Astrocyte (in vitro differentiated cells and primary cell): ENCODE measurements around the gene UBL4A. TPM values are rescaled to one million over a fixed set of nuclear protein-coding genes. Genes with fewer than 3 reads are reported as not detected.

ENCODE experiments used
- DNase-seq: peaks from one replicate; pipeline ENCODE4 v3.0.0-alpha.2; 2010; ENCODE audit warnings: low read depth
- FAIRE-seq: peaks from 2 replicates; lab custom pipeline; 2011; peaks lifted over from hg19 to GRCh38; lab: Jason Lieb, UNC
- H2AFZ ChIP-seq: 2 replicates; pipeline ENCODE4 v1.6.0; 2012; ENCODE audit warnings: low read depth, low read length, inconsistent platforms
- H3K27ac ChIP-seq: 2 replicates; pipeline ENCODE4 v1.5.1; 2011; ENCODE audit warnings: low read depth, low read length, inconsistent platforms
- H3K27me3 ChIP-seq: 2 replicates; pipeline ENCODE4 v1.6.0; 2011; ENCODE audit warnings: low read length, inconsistent platforms; ENCODE audit not compliant: insufficient read depth
- H3K36me3 ChIP-seq: 2 replicates; pipeline ENCODE4 v1.5.1; 2011; ENCODE audit warnings: low read length, inconsistent platforms; ENCODE audit not compliant: insufficient read depth
- H3K4me1 ChIP-seq: 2 replicates; pipeline ENCODE4 v1.5.1; 2011; ENCODE audit warnings: low read length, inconsistent platforms; ENCODE audit not compliant: insufficient read depth
- H3K4me2 ChIP-seq: 2 replicates; pipeline ENCODE4 v1.6.0; 2012; ENCODE audit warnings: low read length, inconsistent platforms
- H3K4me3 ChIP-seq: 2 replicates; pipeline ENCODE4 v1.5.1; 2011; ENCODE audit warnings: low read depth, mild to moderate bottlenecking, low read length, inconsistent platforms; ENCODE audit not compliant: insufficient read depth
- H3K79me2 ChIP-seq: 2 replicates; pipeline ENCODE4 v1.6.0; 2012; ENCODE audit warnings: mild to moderate bottlenecking, low read length, inconsistent platforms; ENCODE audit not compliant: insufficient read depth
- H3K9ac ChIP-seq: 2 replicates; pipeline ENCODE4 v1.6.0; 2012; ENCODE audit warnings: mild to moderate bottlenecking, low read length, inconsistent platforms
- H3K9me3 ChIP-seq: 2 replicates; pipeline ENCODE4 v1.5.1; 2012; ENCODE audit warnings: low read depth, mild to moderate bottlenecking, low read length, inconsistent platforms; ENCODE audit not compliant: insufficient read depth
- H4K20me1 ChIP-seq: 2 replicates; pipeline ENCODE4 v1.6.0; 2012; ENCODE audit warnings: low read length, inconsistent platforms; ENCODE audit not compliant: insufficient read depth
- H3K27ac Mint-ChIP-seq: one replicate; pipeline ENCODE4 v1.8.0; 2021; ENCODE audit warnings: mild to moderate bottlenecking, mixed read lengths; ENCODE audit not compliant: unreplicated experiment
- H3K27me3 Mint-ChIP-seq: one replicate; pipeline ENCODE4 v1.8.0; 2021; ENCODE audit warnings: low read depth, mixed read lengths; ENCODE audit not compliant: unreplicated experiment
- H3K36me3 Mint-ChIP-seq: one replicate; pipeline ENCODE4 v1.8.0; 2021; ENCODE audit warnings: low read depth, mixed read lengths; ENCODE audit not compliant: unreplicated experiment
- H3K4me1 Mint-ChIP-seq: one replicate; pipeline ENCODE4 v1.8.0; 2021; ENCODE audit warnings: low read depth, mixed read lengths; ENCODE audit not compliant: unreplicated experiment
- H3K4me3 Mint-ChIP-seq: one replicate; pipeline ENCODE4 v1.8.0; 2021; ENCODE audit warnings: mild to moderate bottlenecking, moderate library complexity, mixed read lengths; ENCODE audit not compliant: unreplicated experiment
- H3K9me3 Mint-ChIP-seq: one replicate; pipeline ENCODE4 v1.8.0; 2021; ENCODE audit warnings: mild to moderate bottlenecking, mixed read lengths; ENCODE audit not compliant: unreplicated experiment
- CTCF ChIP-seq: IDR thresholded peaks from 2 replicates; pipeline ENCODE4 v1.5.1; 2011; ENCODE audit warnings: low read depth, mild to moderate bottlenecking, inconsistent platforms, low read length, moderate library complexity; ENCODE audit not compliant: insufficient read depth
- EZH2 ChIP-seq: IDR thresholded peaks from 2 replicates; pipeline ENCODE4 v1.6.1; 2012; ENCODE audit warnings: mild to moderate bottlenecking, low read length, inconsistent platforms; ENCODE audit not compliant: insufficient read depth
- total RNA-seq: library from RNA; stranded (reverse); gene quantifications from 2 replicates; pipeline ENCODE4 v1.2.1, GENCODE V29; 2021

Gene UBL4A
- total RNA-seq, 1 donor from 2014 or later: 25.8 TPM

GRCh38 chrX:154466907-154467306 lies 19.5 kb downstream of the UBL4A start:
- Mint-ChIP-seq H3K4me1 (no peaks in the 10 kb centered on the region), H3K4me3 (no peak overlapping the region), H3K36me3 (no peaks in the 10 kb centered on the region), H3K27ac (no peak overlapping the region), H3K9me3 (no peaks in the 10 kb centered on the region), H3K27me3 (no peaks in the 10 kb centered on the region)
- Histone ChIP-seq H3K36me3 (peaks cover 1% of the 10 kb centered on the region), H3K9ac (no peak overlapping the region), H3K4me2 (no peak overlapping the region), H3K9me3 (no peaks in the 10 kb centered on the region), H3K79me2 (peaks cover 14% of the 10 kb centered on the region), H3K27me3 (no peaks in the 10 kb centered on the region), H2AFZ (no peak overlapping the region), H3K4me3 (no peak overlapping the region), H3K27ac (no peak overlapping the region), H4K20me1 (peaks cover 17% of the 10 kb centered on the region), H3K4me1 (no peaks in the 10 kb centered on the region)
- TF ChIP-seq EZH2 (no peak), CTCF (no peak)
- FAIRE-seq: no peak
- DNase-seq: no peak

GRCh38 chrX:154466036-154466435 lies 20.4 kb downstream of the UBL4A start:
- Mint-ChIP-seq H3K9me3 (no peaks in the 10 kb centered on the region), H3K4me3 (no peak overlapping the region), H3K36me3 (no peaks in the 10 kb centered on the region), H3K4me1 (no peaks in the 10 kb centered on the region), H3K27ac (no peak overlapping the region), H3K27me3 (no peaks in the 10 kb centered on the region)
- no peaks in the 10 kb centered on the region for H3K9me3 ChIP-seq
- H3K79me2 ChIP-seq: peaks cover 22% of the 10 kb centered on the region
- DNase-seq: no peak
- H3K4me2 ChIP-seq: no peak overlapping the region
- TF ChIP-seq EZH2 (no peak), CTCF (no peak)
- H3K36me3 ChIP-seq: no peaks in the 10 kb centered on the region
- no peak overlapping the region for H2AFZ ChIP-seq
- H3K27me3 ChIP-seq: no peaks in the 10 kb centered on the region
- H4K20me1 ChIP-seq: peaks cover 25% of the 10 kb centered on the region
- no peak overlapping the region for H3K27ac ChIP-seq
- H3K4me3 ChIP-seq: no peak overlapping the region
- no peak for FAIRE-seq
- no peaks in the 10 kb centered on the region for H3K4me1 ChIP-seq
- H3K9ac ChIP-seq: no peak overlapping the region

GRCh38 chrX:154465601-154466000 lies 20.8 kb downstream of the UBL4A start:
- Mint-ChIP-seq H3K27ac (no peak overlapping the region), H3K4me3 (no peak overlapping the region), H3K36me3 (no peaks in the 10 kb centered on the region), H3K9me3 (no peaks in the 10 kb centered on the region), H3K27me3 (no peaks in the 10 kb centered on the region), H3K4me1 (no peaks in the 10 kb centered on the region)
- Histone ChIP-seq H3K4me3 (no peak overlapping the region), H3K27me3 (no peaks in the 10 kb centered on the region), H3K9ac (no peak overlapping the region), H3K4me2 (no peak overlapping the region), H3K9me3 (no peaks in the 10 kb centered on the region), H4K20me1 (peaks cover 30% of the 10 kb centered on the region), H3K79me2 (peaks cover 27% of the 10 kb centered on the region), H3K36me3 (no peaks in the 10 kb centered on the region), H3K4me1 (no peaks in the 10 kb centered on the region), H3K27ac (no peak overlapping the region), H2AFZ (no peak overlapping the region)
- DNase-seq: no peak
- TF ChIP-seq CTCF: no peak
- TF ChIP-seq EZH2: no peak
- FAIRE-seq: no peak
